Endodermal cell (in vitro differentiated cells): ENCODE data around the gene SIRPD. TPM values are rescaled to one million over a fixed set of nuclear protein-coding genes. Genes with fewer than 3 reads are reported as not detected.

Source experiments
- DNase-seq: peaks from one replicate; pipeline ENCODE4 v3.0.0-alpha.2; 2017
- H3K27ac ChIP-seq: 2 replicates; pipeline ENCODE4 v1.5.1; 2013; ENCODE audit warnings: mild to moderate bottlenecking, low read depth, low read length, moderate library complexity
- H3K27me3 ChIP-seq: 2 replicates; pipeline ENCODE4 v1.6.1; 2013; ENCODE audit warnings: mild to moderate bottlenecking, low read length, moderate library complexity; ENCODE audit not compliant: insufficient read depth, control insufficient read depth, poor library complexity, severe bottlenecking
- H3K36me3 ChIP-seq: 2 replicates; pipeline ENCODE4 v1.7.0; 2013; ENCODE audit warnings: mild to moderate bottlenecking, low read length, moderate library complexity; ENCODE audit not compliant: control insufficient read depth, insufficient read depth
- H3K4me1 ChIP-seq: one replicate; pipeline ENCODE4 v1.7.0; 2013; ENCODE audit warnings: low read length; ENCODE audit not compliant: control insufficient read depth, insufficient read depth
- H3K4me3 ChIP-seq: 2 replicates; pipeline ENCODE4 v1.5.1; 2013; ENCODE audit warnings: mild to moderate bottlenecking, low read length, moderate library complexity
- H3K9ac ChIP-seq: 2 replicates; pipeline ENCODE4 v1.6.1; 2013; ENCODE audit warnings: mild to moderate bottlenecking, low read length, moderate library complexity; ENCODE audit not compliant: poor library complexity, severe bottlenecking; ENCODE audit errors: extremely low read depth
- H3K9me3 ChIP-seq: 2 replicates; pipeline ENCODE4 v1.6.1; 2013; ENCODE audit warnings: mild to moderate bottlenecking, low read length, moderate library complexity; ENCODE audit not compliant: control insufficient read depth
- H3K27ac Mint-ChIP-seq: 2 replicates; pipeline ENCODE4 v1.8.0; 2020; ENCODE audit warnings: mixed read lengths
- H3K27me3 Mint-ChIP-seq: 2 replicates; pipeline ENCODE4 v1.8.0; 2021; ENCODE audit warnings: mild to moderate bottlenecking, mixed read lengths; ENCODE audit not compliant: insufficient read depth
- H3K36me3 Mint-ChIP-seq: 2 replicates; pipeline ENCODE4 v1.8.0; 2020; ENCODE audit warnings: low read depth, mixed read lengths
- H3K4me1 Mint-ChIP-seq: 2 replicates; pipeline ENCODE4 v1.8.0; 2020; ENCODE audit warnings: mixed read lengths
- H3K4me3 Mint-ChIP-seq: 2 replicates; pipeline ENCODE4 v1.8.0; 2020; ENCODE audit warnings: mild to moderate bottlenecking, moderate library complexity, mixed read lengths
- H3K9me3 Mint-ChIP-seq: 2 replicates; pipeline ENCODE4 v1.8.0; 2020; ENCODE audit warnings: mild to moderate bottlenecking, mixed read lengths
- CTCF ChIP-seq: fragments of 200-600 bp; sonication (generic); conservative IDR thresholded peaks from 2 replicates; pipeline ENCODE4 v1.5.0; 2021; ENCODE audit warnings: antibody characterized with exemption, mild to moderate bottlenecking
- WGBS, 2 experiments: methylation state at CpG; one replicate each; pipeline versions ENCODE4 v1.1.5 to v1.1.7; 2013; ENCODE audit warnings: missing lambda C conversion rate in 2 of 2, mixed read lengths in 1 of 2; ENCODE audit not compliant: insufficient coverage in 1 of 2, insufficient read length in 1 of 2; 5-methylcytosine and 5-hydroxymethylcytosine counted together
- total RNA-seq, 2 donors: library from RNA; stranded (reverse); fragmentation: NEBNext Ultra II Directional in 1 of 2; extraction: Animal tissue kit (Norgen Biotek cat#: 25700) in 1 of 2; gene quantifications; 2 replicates in 1 of 2; 3 replicates in 1 of 2; pipeline ENCODE4 v1.2.1, GENCODE V29; 2021

The SIRPD gene
- total RNA-seq, 2 donors from 2014 or later = not detected

- Histone ChIP-seq H3K4me3 (no peak overlapping the region), H3K4me1 (no peaks in the 10 kb centered on the region), H3K36me3 (no peaks in the 10 kb centered on the region), H3K9ac (no peak overlapping the region), H3K9me3 (peaks cover 9% of the 10 kb centered on the region), H3K27me3 (no peaks in the 10 kb centered on the region), H3K27ac (no peak overlapping the region)
- 73 to 89% methylated on average over 3 of the region's 3 CpGs for WGBS, 2 experiments
- no peaks in the 10 kb centered on the region for H3K36me3 Mint-ChIP-seq
- H3K4me3 Mint-ChIP-seq = no peak overlapping the region
- no peak for DNase-seq
- no peak overlapping the region for H3K27ac Mint-ChIP-seq
- peaks cover 19% of the 10 kb centered on the region for H3K27me3 Mint-ChIP-seq
- H3K9me3 Mint-ChIP-seq = no peaks in the 10 kb centered on the region
- no peaks in the 10 kb centered on the region for H3K4me1 Mint-ChIP-seq
- no peak for TF ChIP-seq CTCF
Measured at GRCh38 chr20:1494436-1494835, 63.1 kb downstream of the SIRPD start.

GRCh38 chr20:1493536-1493935 is 64.0 kb downstream of the SIRPD start:
- no peak overlapping the region for H3K4me3 Mint-ChIP-seq
- H3K4me1 ChIP-seq = no peaks in the 10 kb centered on the region
- H3K27ac ChIP-seq = no peak overlapping the region
- H3K9ac ChIP-seq = no peak overlapping the region
- H3K36me3 ChIP-seq = no peaks in the 10 kb centered on the region
- TF ChIP-seq CTCF = no peak
- 88% methylated on average over 1 of the region's 1 CpG; no CpG with 5 or more reads in 1 of the 2 experiments for WGBS, 2 experiments
- peaks cover under 1% of the 10 kb centered on the region for H3K27me3 ChIP-seq
- no peaks in the 10 kb centered on the region for H3K9me3 Mint-ChIP-seq
- H3K27ac Mint-ChIP-seq = no peak overlapping the region
- H3K4me1 Mint-ChIP-seq = no peaks in the 10 kb centered on the region
- H3K36me3 Mint-ChIP-seq = no peaks in the 10 kb centered on the region
- no peak for DNase-seq
- peaks cover 9% of the 10 kb centered on the region for H3K9me3 ChIP-seq
- peaks cover 25% of the 10 kb centered on the region for H3K27me3 Mint-ChIP-seq
- no peak overlapping the region for H3K4me3 ChIP-seq

GRCh38 chr20:1491860-1492642 is 65.5 kb downstream of the SIRPD start:
- Histone ChIP-seq H3K4me3 (no peak overlapping the region), H3K36me3 (no peaks in the 10 kb centered on the region), H3K27ac (no peak overlapping the region), H3K9me3 (peaks cover 9% of the 10 kb centered on the region), H3K27me3 (peaks cover 14% of the 10 kb centered on the region), H3K9ac (no peak overlapping the region), H3K4me1 (no peaks in the 10 kb centered on the region)
- WGBS, 2 experiments = 83 to 97% methylated on average over 1 to 2 of the region's 2 CpGs
- H3K27ac Mint-ChIP-seq = no peak overlapping the region
- no peaks in the 10 kb centered on the region for H3K4me1 Mint-ChIP-seq
- H3K27me3 Mint-ChIP-seq = peaks cover 35% of the 10 kb centered on the region
- no peak overlapping the region for H3K4me3 Mint-ChIP-seq
- H3K36me3 Mint-ChIP-seq = no peaks in the 10 kb centered on the region
- DNase-seq = no peak
- TF ChIP-seq CTCF = no peak
- no peaks in the 10 kb centered on the region for H3K9me3 Mint-ChIP-seq
